ENCODE measurements around the gene ARHGAP15. TPM values are rescaled to one million over a fixed set of nuclear protein-coding genes. Genes with fewer than 3 reads are reported as not detected.
A peak's percentile ranks its signal among the peaks of the same experiment; 100 is the strongest.
"Not testable (repeated sequence)": the region's sequence is repeated elsewhere in the genome, so short reads cannot be mapped to it uniquely, and the experiment has no call there.

ARHGAP15 gene
- total RNA-seq, 1 experiment from 2014 or later = not detected

DNA sequence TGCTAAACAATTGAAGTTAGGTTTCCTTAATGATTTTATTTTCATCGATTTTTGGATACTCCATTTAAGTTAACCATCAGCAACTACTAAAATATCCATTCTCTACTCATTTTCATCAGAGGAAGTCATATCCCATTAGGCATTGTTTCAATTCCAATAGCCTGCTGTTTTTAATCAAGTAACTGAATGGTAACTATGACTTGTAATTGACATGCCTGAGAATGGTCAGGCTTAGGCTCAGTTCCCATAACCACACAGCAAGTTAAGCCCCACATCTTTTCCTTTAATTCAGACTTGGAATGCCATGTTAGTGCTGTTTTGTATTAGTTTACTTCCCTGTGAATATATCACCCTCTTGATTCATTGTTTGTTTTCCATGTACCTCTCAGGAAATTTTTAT is 398.8 kb downstream of the ARHGAP15 start:
- DNase-seq (ENCODE audit: low read depth) = no peak

DNA sequence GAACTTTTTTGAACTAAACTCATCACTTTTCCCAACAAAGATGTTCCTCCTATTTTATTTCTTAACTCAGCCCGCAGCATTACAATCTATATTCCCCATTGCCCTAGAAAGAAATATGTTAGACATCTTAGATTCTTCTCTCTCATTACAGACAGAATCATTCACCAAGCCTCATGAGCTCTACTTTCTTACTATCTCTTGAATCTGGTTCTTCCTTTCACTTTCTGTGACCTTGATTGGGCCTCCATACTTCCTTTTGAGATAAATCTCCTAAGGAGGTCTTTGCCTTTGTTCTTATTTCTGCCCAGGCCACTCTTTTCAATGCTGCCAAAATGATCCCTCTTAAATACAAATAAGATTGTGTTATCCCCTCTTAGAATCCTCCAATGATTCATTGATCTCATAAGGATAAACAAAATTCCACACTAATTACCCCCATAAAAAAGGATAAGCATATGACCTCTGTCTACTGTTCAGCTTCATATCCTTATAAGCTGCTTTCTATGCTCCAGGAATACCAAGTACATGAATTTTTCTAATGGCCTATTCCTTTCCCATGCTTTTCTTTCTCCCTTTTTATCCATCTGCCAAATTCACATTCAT is 400.0 kb downstream of the ARHGAP15 start:
- no peak for DNase-seq (ENCODE audit: low read depth)

DNA sequence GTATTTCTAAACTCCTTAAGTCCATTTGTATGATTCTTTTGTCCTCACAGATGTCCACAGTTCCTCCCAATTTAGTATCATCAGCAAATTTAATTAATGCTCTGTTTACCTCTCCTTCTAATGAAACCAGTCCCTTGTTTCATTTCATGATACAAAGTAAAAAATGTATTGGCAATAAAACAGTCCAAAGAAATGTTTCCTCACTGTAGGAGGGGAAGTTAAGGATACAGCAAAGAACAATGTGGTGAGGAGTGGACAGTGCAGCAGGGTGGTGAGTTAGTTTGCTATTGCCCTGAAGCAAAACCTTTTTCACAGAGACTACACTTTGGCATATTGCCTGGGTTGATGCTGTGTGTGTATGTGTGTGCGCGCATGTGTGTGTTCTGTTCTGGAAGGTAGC is 401.5 kb downstream of the ARHGAP15 start:
- DNase-seq (ENCODE audit: low read depth) = peak; percentile 60

GRCh38 chr2:143532061-143532460 is 402.8 kb downstream of the ARHGAP15 start:
- no peak for DNase-seq (ENCODE audit: low read depth)

- DNase-seq (ENCODE audit: low read depth) = no peak
Measured at GRCh38 chr2:143533846-143534245, 404.6 kb downstream of the ARHGAP15 start.

DNA sequence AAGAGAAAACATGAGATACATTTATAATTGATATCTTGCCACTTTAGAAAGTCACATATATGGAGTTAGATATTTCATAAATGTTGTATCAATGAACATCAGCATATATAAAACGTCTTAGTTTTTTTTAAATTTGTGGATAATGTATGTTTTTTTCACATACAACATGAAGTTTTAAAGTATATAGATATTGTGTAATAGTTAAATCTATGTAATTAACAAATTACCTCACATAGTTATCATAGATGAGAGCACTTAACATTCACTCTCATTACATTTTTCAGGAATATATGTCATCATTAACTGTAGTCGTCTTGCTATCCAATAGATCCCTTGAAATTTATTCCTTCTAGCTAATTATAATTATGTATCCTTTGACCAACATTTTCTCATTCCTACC is 406.6 kb downstream of the ARHGAP15 start:
- no peak for DNase-seq (ENCODE audit: low read depth)

GRCh38 chr2:143541899-143542298 is 412.7 kb downstream of the ARHGAP15 start:
- DNase-seq (ENCODE audit: low read depth) = not testable (repeated sequence)

DNA sequence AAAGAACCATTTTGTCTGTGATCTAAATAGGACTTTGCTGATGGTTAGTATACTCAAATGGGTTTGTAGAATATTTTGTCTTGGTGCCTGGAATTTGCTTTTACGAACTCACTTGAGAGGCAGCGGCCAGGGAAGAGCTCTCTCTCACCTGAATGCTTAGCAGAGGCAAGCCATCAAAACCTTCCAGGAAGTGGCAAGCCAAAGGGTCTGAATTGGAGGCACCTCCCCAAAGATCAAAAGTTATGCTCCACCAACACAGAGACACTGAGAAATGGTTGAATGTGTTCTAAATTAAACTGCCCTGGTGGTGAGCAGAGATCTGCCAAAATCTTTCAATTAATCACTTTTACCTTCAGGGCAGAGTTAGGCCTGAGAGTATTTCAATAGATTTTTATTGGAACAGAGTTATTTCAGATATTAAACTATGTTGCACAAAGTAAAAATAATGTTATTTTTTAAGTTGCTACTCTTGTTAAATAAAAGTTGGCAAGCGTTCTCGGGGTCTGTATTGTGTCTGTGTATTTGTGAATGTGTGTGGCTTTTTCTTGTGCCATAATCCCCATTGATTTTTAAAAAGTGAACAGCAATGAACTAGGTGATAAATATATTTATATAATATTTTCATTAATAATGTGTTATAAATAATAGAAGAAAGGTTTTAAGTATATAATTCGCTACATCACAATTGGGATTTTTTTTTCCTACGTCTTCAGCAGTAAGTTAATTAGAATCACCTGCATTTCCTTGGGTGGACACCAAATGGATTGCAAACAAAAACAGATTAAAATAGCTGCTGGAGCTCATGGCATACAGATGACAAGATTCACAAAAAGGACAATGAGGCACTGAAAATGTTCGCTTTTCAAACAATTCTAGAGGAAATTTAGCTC is 416.1 kb downstream of the ARHGAP15 start:
- DNase-seq (ENCODE audit: low read depth) = peak; percentile 18

- peak; percentile 64 for DNase-seq (ENCODE audit: low read depth)
Measured at GRCh38 chr2:143545949-143546255, 416.7 kb downstream of the ARHGAP15 start.

DNA sequence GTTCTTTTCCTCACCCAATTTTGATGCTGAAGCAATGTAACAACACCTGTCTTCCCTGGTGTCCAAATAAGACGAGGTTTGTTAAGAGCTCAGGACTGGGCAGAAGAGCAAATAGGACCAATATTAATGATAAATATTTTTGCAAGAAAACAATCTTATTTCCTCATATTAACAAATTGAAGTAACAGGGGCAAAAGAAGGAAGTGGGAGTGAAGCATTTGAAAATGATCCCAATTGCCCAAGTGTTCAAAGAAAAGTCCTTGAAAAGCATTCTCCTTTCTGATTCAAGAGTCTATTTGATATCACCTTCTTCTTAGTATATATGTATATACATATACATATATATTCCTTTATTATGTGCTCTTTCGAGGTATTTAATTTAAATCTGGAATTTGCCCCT is 418.8 kb downstream of the ARHGAP15 start:
- DNase-seq (ENCODE audit: low read depth) = no peak

DNA sequence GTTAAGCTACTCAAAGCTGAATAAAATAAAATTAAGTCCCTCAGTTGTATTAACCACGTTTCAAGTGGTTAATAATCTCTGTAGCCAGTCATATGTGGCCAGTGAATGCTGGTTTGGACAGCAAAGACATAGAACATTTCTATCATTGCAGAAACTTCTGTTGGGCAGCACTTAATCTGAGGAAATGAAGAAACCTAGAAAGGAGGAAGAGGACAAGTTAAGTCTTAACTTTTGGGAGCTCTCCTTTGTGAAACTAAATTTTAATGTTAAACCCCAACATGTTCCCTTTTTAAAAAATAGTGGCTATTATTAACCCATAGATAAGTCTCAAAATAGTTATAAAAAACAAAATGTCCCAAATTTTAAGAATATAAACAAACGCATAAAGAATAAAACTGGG is 421.3 kb downstream of the ARHGAP15 start:
- DNase-seq (ENCODE audit: low read depth) = no peak

DNA sequence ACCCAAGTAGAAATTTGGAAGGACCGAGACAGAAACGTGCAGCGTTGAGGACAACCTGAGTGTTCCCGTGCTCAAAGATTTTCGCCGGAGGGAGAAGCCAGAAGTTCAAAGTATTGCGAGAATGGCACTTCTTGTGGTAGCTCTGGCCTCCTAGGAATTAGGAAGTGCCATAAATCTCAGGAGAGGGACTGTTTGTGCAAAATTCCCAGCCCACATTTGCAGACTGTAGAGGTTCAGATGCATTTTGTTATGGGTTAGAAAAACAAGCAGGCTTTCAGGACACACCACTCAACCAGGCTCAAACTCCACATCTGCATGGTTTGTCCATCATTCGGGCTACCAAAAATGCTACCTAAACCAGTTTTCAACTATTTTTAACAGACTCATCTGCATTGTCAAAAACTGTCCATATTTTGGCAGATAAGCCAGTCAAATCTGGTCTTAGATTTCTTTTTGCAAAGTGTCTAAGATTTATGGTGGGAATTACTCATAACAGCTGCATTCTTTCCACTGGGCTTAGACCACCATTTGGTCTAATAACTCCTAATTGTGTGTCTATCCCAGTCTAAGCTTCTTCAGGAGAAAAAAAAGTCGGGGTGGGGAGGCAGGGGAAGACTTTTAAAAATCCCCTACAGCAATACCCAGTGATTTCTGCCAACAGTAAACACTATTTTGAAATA is 422.9 kb downstream of the ARHGAP15 start:
- peak; percentile 68 for DNase-seq (ENCODE audit: low read depth)

DNA sequence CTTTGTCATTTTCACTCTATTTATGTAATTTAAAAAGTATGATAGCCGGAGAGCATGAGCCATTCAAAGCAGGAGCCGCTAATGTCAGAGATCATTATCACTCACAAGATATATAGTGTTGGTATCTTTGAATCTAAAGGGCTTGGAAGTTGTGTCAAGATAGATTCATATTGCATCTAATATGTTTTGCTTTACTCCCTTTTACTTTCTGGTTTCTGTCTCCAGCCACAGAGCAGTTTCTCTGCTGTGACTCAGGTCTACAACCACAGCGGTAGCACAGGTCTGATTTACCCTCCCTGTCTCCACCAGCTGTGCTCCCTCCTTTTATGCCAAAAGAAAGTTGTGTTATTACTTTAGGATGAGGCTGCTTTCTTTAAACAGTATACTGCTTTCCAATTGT is 424.0 kb downstream of the ARHGAP15 start:
- peak; percentile 16 for DNase-seq (ENCODE audit: low read depth)

GRCh38 chr2:143558665-143559064 is 429.4 kb downstream of the ARHGAP15 start:
- peak; percentile 48 for DNase-seq (ENCODE audit: low read depth)

- DNase-seq (ENCODE audit: low read depth) = no peak
Measured at GRCh38 chr2:143559147-143559546, 429.9 kb downstream of the ARHGAP15 start.

GRCh38 chr2:143560724-143561123 is 431.5 kb downstream of the ARHGAP15 start:
- DNase-seq (ENCODE audit: low read depth) = no peak

- DNase-seq (ENCODE audit: low read depth) = no peak
Measured at GRCh38 chr2:143564419-143564818, 435.2 kb downstream of the ARHGAP15 start.

DNA sequence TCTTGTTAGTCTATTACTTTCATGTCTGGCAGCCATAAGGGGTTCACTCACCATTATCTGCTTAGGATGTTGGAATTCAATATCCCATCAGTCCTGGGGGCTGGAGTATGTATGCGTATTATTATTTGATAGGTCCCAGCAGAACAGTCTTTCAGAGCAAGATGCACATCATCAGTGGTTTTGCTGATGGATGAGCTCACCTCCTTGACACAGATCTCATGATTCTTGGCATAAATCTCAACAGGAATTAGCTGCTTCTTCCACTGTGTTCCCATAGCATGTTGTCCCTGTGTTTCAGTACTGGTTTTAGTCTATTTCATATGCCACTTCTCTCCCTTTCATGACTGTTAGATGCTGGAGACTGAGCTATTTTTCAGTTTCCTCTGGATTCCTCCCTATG is 442.5 kb downstream of the ARHGAP15 start:
- no peak for DNase-seq (ENCODE audit: low read depth)

GRCh38 chr2:143572421-143572820 is 443.2 kb downstream of the ARHGAP15 start:
- DNase-seq (ENCODE audit: low read depth) = no peak

GRCh38 chr2:143574069-143574468 is 444.9 kb downstream of the ARHGAP15 start:
- no peak for DNase-seq (ENCODE audit: low read depth)

GRCh38 chr2:143575340-143575739 is 446.1 kb downstream of the ARHGAP15 start:
- DNase-seq (ENCODE audit: low read depth) = no peak

DNA sequence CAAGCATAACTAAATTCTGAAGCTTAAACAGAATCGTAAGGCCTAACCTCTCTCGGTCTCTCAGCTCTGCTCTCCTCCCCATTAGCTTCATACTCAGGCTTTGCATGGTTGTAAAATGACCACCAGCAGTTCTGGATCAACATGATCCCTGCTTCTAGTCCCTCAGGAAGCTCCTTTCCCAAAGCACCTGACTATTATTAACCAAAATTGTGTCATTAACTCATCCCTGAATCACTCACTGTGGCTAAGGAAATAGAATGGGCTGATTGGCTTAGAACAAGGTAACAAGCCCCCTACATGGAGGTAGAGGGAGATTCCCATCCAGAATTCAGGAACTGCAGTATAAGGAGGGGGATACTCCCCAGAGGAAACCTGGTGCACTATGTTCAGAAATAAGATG is 448.3 kb downstream of the ARHGAP15 start:
- no peak for DNase-seq (ENCODE audit: low read depth)

DNA sequence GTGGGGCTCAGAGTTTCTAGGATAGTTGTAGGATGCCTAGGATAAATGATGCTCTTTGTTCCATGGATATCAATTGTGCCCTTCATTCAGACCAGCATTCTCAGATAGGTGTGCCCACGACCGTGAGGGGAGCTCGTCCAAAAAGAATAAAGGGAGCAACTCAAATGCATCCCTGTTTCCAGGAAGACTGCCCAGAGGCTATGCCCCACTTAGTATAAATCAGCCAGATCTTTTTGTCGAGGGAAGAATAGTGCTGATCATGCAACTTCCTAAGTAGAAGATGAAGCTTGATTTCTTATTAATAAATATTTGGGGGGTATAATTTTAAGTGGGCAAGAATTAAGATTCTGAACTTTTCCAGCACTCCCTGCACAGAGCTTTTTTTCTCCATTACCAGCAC is 450.2 kb downstream of the ARHGAP15 start:
- no peak for DNase-seq (ENCODE audit: low read depth)
